Stimulated activated memory B cell treated with anti-CD40 and anti-IgM and Interleukin-4, amounts not matched to agents 10 μg/mL and 1 μg/mL and 100 μg/mL, for 72 hours (primary cell): ENCODE data around the gene BBS9.
A peak's percentile ranks its signal among the peaks of the same experiment; 100 is the strongest.

Experiments
- ATAC-seq: fragments of 150-1000 bp; cut with Tn5 transposase; 2 replicates; pipeline ENCODE4 v1.10.0; 2021
- H3K27ac Mint-ChIP-seq: one replicate; pipeline ENCODE4 v1.8.0; 2022; ENCODE audit warnings: mild to moderate bottlenecking, mixed read lengths
- H3K27me3 Mint-ChIP-seq: one replicate; pipeline ENCODE4 v1.8.0; 2022; ENCODE audit warnings: mixed read lengths
- H3K36me3 Mint-ChIP-seq: one replicate; pipeline ENCODE4 v1.8.0; 2022; ENCODE audit warnings: mixed read lengths
- H3K4me1 Mint-ChIP-seq: one replicate; pipeline ENCODE4 v1.8.0; 2022; ENCODE audit warnings: mixed read lengths
- H3K4me3 Mint-ChIP-seq: one replicate; pipeline ENCODE4 v1.8.0; 2022; ENCODE audit warnings: mild to moderate bottlenecking, moderate library complexity, mixed read lengths
- H3K9me3 Mint-ChIP-seq: one replicate; pipeline ENCODE4 v1.8.0; 2022; ENCODE audit warnings: mixed read lengths

The BBS9 gene

GRCh38 chr7:33550979-33551378 is 421.6 kb downstream of the BBS9 start:
- ATAC-seq = no peak
- no peak overlapping the region for H3K27ac Mint-ChIP-seq
- H3K4me1 Mint-ChIP-seq = no peaks in the 10 kb centered on the region
- no peaks in the 10 kb centered on the region for H3K27me3 Mint-ChIP-seq
- H3K36me3 Mint-ChIP-seq = peaks cover 21% of the 10 kb centered on the region
- no peak overlapping the region for H3K4me3 Mint-ChIP-seq
- no peaks in the 10 kb centered on the region for H3K9me3 Mint-ChIP-seq

GRCh38 chr7:33554046-33554445 is 424.7 kb downstream of the BBS9 start:
- Mint-ChIP-seq H3K27ac (no peak overlapping the region), H3K4me1 (no peaks in the 10 kb centered on the region), H3K9me3 (no peaks in the 10 kb centered on the region), H3K36me3 (peaks cover 6% of the 10 kb centered on the region), H3K27me3 (no peaks in the 10 kb centered on the region), H3K4me3 (no peak overlapping the region)
- ATAC-seq = no peak

- H3K4me3 Mint-ChIP-seq = no peak overlapping the region
- no peak overlapping the region for H3K27ac Mint-ChIP-seq
- no peaks in the 10 kb centered on the region for H3K27me3 Mint-ChIP-seq
- H3K4me1 Mint-ChIP-seq = no peaks in the 10 kb centered on the region
- no peak for ATAC-seq
- H3K9me3 Mint-ChIP-seq = no peaks in the 10 kb centered on the region
- peaks cover 6% of the 10 kb centered on the region for H3K36me3 Mint-ChIP-seq
Observed at GRCh38 chr7:33554576-33554975, 425.2 kb downstream of the BBS9 start.

GRCh38 chr7:33556472-33556871 is 427.1 kb downstream of the BBS9 start:
- ATAC-seq = no peak
- Mint-ChIP-seq H3K4me3 (no peak overlapping the region), H3K36me3 (peaks cover 6% of the 10 kb centered on the region), H3K9me3 (no peaks in the 10 kb centered on the region), H3K27me3 (no peaks in the 10 kb centered on the region), H3K27ac (no peak overlapping the region), H3K4me1 (no peaks in the 10 kb centered on the region)

GRCh38 chr7:33558549-33559323 is 429.4 kb downstream of the BBS9 start:
- Mint-ChIP-seq H3K4me3 (no peak overlapping the region), H3K4me1 (no peaks in the 10 kb centered on the region), H3K36me3 (peaks cover 6% of the 10 kb centered on the region), H3K27ac (no peak overlapping the region), H3K27me3 (no peaks in the 10 kb centered on the region), H3K9me3 (no peaks in the 10 kb centered on the region)
- no peak for ATAC-seq

- Mint-ChIP-seq H3K9me3 (no peaks in the 10 kb centered on the region), H3K36me3 (peaks cover 6% of the 10 kb centered on the region), H3K4me1 (no peaks in the 10 kb centered on the region), H3K27me3 (no peaks in the 10 kb centered on the region), H3K27ac (no peak overlapping the region), H3K4me3 (no peak overlapping the region)
- no peak for ATAC-seq
Observed at GRCh38 chr7:33559324-33559710, 430.0 kb downstream of the BBS9 start.

- ATAC-seq = no peak
- no peak overlapping the region for H3K4me3 Mint-ChIP-seq
- H3K27me3 Mint-ChIP-seq = no peaks in the 10 kb centered on the region
- H3K9me3 Mint-ChIP-seq = no peaks in the 10 kb centered on the region
- no peak overlapping the region for H3K27ac Mint-ChIP-seq
- peaks cover 13% of the 10 kb centered on the region for H3K36me3 Mint-ChIP-seq
- no peaks in the 10 kb centered on the region for H3K4me1 Mint-ChIP-seq
Observed at GRCh38 chr7:33562996-33563395, 433.6 kb downstream of the BBS9 start.

GRCh38 chr7:33563651-33564050 is 434.3 kb downstream of the BBS9 start:
- Mint-ChIP-seq H3K27ac (no peak overlapping the region), H3K4me1 (no peaks in the 10 kb centered on the region), H3K36me3 (peaks cover 15% of the 10 kb centered on the region), H3K27me3 (no peaks in the 10 kb centered on the region), H3K4me3 (no peak overlapping the region), H3K9me3 (no peaks in the 10 kb centered on the region)
- ATAC-seq = no peak

GRCh38 chr7:33578166-33578565 is 448.8 kb downstream of the BBS9 start:
- H3K9me3 Mint-ChIP-seq = peaks cover 8% of the 10 kb centered on the region
- H3K4me3 Mint-ChIP-seq = no peak overlapping the region
- no peak overlapping the region for H3K27ac Mint-ChIP-seq
- no peaks in the 10 kb centered on the region for H3K4me1 Mint-ChIP-seq
- H3K36me3 Mint-ChIP-seq = peaks cover 18% of the 10 kb centered on the region
- H3K27me3 Mint-ChIP-seq = no peaks in the 10 kb centered on the region
- ATAC-seq = no peak

- Mint-ChIP-seq H3K36me3 (peaks cover 11% of the 10 kb centered on the region), H3K9me3 (peaks cover 8% of the 10 kb centered on the region), H3K27ac (no peak overlapping the region), H3K27me3 (no peaks in the 10 kb centered on the region), H3K4me1 (no peaks in the 10 kb centered on the region), H3K4me3 (no peak overlapping the region)
- no peak for ATAC-seq
Observed at GRCh38 chr7:33578881-33579672, 449.7 kb downstream of the BBS9 start.

GRCh38 chr7:33579673-33579960 is 450.3 kb downstream of the BBS9 start:
- Mint-ChIP-seq H3K27me3 (no peaks in the 10 kb centered on the region), H3K4me3 (no peak overlapping the region), H3K4me1 (no peaks in the 10 kb centered on the region)

GRCh38 chr7:33581236-33581635 is 451.9 kb downstream of the BBS9 start:
- ATAC-seq = no peak
- Mint-ChIP-seq H3K9me3 (peaks cover 4% of the 10 kb centered on the region), H3K4me3 (no peak overlapping the region), H3K27me3 (no peaks in the 10 kb centered on the region), H3K27ac (no peak overlapping the region), H3K4me1 (no peaks in the 10 kb centered on the region), H3K36me3 (no peaks in the 10 kb centered on the region)

More at GRCh38 chr7:33579673-33579960, 450.3 kb downstream of the BBS9 start:
- peaks cover 8% of the 10 kb centered on the region for H3K9me3 Mint-ChIP-seq
- H3K27ac Mint-ChIP-seq = no peak overlapping the region
- ATAC-seq = no peak
- H3K36me3 Mint-ChIP-seq = peaks cover 11% of the 10 kb centered on the region

- Mint-ChIP-seq H3K27ac (no peak overlapping the region), H3K36me3 (no peaks in the 10 kb centered on the region), H3K9me3 (peaks cover 1% of the 10 kb centered on the region), H3K4me1 (no peaks in the 10 kb centered on the region), H3K4me3 (no peak overlapping the region), H3K27me3 (no peaks in the 10 kb centered on the region)
- peak; percentile 31 for ATAC-seq
Observed at GRCh38 chr7:33582104-33582503, 452.7 kb downstream of the BBS9 start.

- peak; percentile 8 for ATAC-seq
- no peaks in the 10 kb centered on the region for H3K9me3 Mint-ChIP-seq
- H3K27me3 Mint-ChIP-seq = no peaks in the 10 kb centered on the region
- no peak overlapping the region for H3K27ac Mint-ChIP-seq
- no peaks in the 10 kb centered on the region for H3K4me1 Mint-ChIP-seq
- H3K36me3 Mint-ChIP-seq = no peaks in the 10 kb centered on the region
- no peak overlapping the region for H3K4me3 Mint-ChIP-seq
Observed at GRCh38 chr7:33582533-33582932, 453.2 kb downstream of the BBS9 start.

- no peaks in the 10 kb centered on the region for H3K4me1 Mint-ChIP-seq
- H3K4me3 Mint-ChIP-seq = no peak overlapping the region
- H3K27ac Mint-ChIP-seq = no peak overlapping the region
- H3K36me3 Mint-ChIP-seq = peaks cover 5% of the 10 kb centered on the region
- no peak for ATAC-seq
- no peaks in the 10 kb centered on the region for H3K9me3 Mint-ChIP-seq
- H3K27me3 Mint-ChIP-seq = no peaks in the 10 kb centered on the region
Observed at GRCh38 chr7:33589911-33590310, 460.5 kb downstream of the BBS9 start.

GRCh38 chr7:33590916-33591315 is 461.6 kb downstream of the BBS9 start:
- Mint-ChIP-seq H3K9me3 (no peaks in the 10 kb centered on the region), H3K27ac (no peak overlapping the region), H3K36me3 (peaks cover 5% of the 10 kb centered on the region), H3K27me3 (no peaks in the 10 kb centered on the region), H3K4me3 (no peak overlapping the region), H3K4me1 (no peaks in the 10 kb centered on the region)
- no peak for ATAC-seq
